C4-2B (cell line): ENCODE results near the gene KRTAP5-9.

ENCODE experiments used
- CTCF ChIP-seq: fragments of 450-650 bp; conservative IDR thresholded peaks from 2 replicates; pipeline ENCODE4 v1.5.1; 2017; ENCODE audit warnings: mild to moderate bottlenecking
- ZFX ChIP-seq: fragments of 450-650 bp; IDR thresholded peaks from 2 replicates; pipeline ENCODE4 v1.6.1; 2017

GRCh38 chr11:71501071-71501985, 46.9 kb upstream of the KRTAP5-9 start:
- TF ChIP-seq CTCF: no peak
- no peak for TF ChIP-seq ZFX
